NB4 (cell line): Measurements from ENCODE around the gene NYNRIN.

Experiments
- CTCF ChIP-seq: IDR thresholded peaks from one replicate; pipeline ENCODE4 v1.5.1; 2012; ENCODE audit warnings: low read depth, low read length
- MAX ChIP-seq: IDR thresholded peaks from 2 replicates; pipeline ENCODE4 v1.6.1; 2011; ENCODE audit warnings: low read depth, low read length
- MYC ChIP-seq: IDR thresholded peaks from 2 replicates; pipeline ENCODE4 v1.6.1; 2011; ENCODE audit warnings: low read depth, low read length
- POLR2A ChIP-seq: IDR thresholded peaks from 2 replicates; pipeline ENCODE4 v1.6.1; 2011; ENCODE audit warnings: mild to moderate bottlenecking; ENCODE audit not compliant: insufficient read length; ENCODE audit errors: extremely low read depth

GRCh38 chr14:24363401-24363800, 35.4 kb upstream of the NYNRIN start:
- TF ChIP-seq CTCF, result no peak
- TF ChIP-seq POLR2A, result no peak
- TF ChIP-seq MAX, result no peak
- no peak for TF ChIP-seq MYC
